Suprapubic skin (tissue), 4 donors: Measurements from ENCODE around the gene CYP26B1. TPM values are rescaled to one million over a fixed set of nuclear protein-coding genes. Genes with fewer than 3 reads are reported as not detected.

Experiments used
- DNase-seq, 2 donors: peaks; one replicate each; pipeline ENCODE4 v3.0.0-alpha.2; 2019; ENCODE audit warnings: low spot score in 2 of 2
- H3K27ac ChIP-seq: fragments of 200-600 bp; sonication (generic); one replicate; pipeline ENCODE4 v1.5.1; 2019
- H3K27me3 ChIP-seq: fragments of 200-600 bp; sonication (generic); one replicate; pipeline ENCODE4 v1.5.1; 2019
- H3K36me3 ChIP-seq: fragments of 200-600 bp; sonication (generic); one replicate; pipeline ENCODE4 v1.5.1; 2019
- H3K4me1 ChIP-seq: fragments of 200-600 bp; sonication (generic); one replicate; pipeline ENCODE4 v1.5.1; 2019
- H3K4me3 ChIP-seq: fragments of 200-600 bp; sonication (generic); one replicate; pipeline ENCODE4 v1.5.1; 2019; ENCODE audit warnings: mild to moderate bottlenecking
- H3K9me3 ChIP-seq: fragments of 200-600 bp; sonication (generic); one replicate; pipeline ENCODE4 v1.5.1; 2019
- CTCF ChIP-seq, 2 donors: fragments of 200-600 bp in 1 of 2; fragments of 450-650 bp in 1 of 2; sonication (generic) in 1 of 2; IDR thresholded peaks; one replicate each; pipeline ENCODE4 v1.5.1; 2016 to 2019; ENCODE audit warnings: antibody characterized with exemption in 2 of 2, mild to moderate bottlenecking in 1 of 2, moderate library complexity in 1 of 2
- EP300 ChIP-seq: sonication (generic); formaldehyde crosslinking; IDR thresholded peaks from one replicate; pipeline ENCODE4 v1.6.1; 2017; ENCODE audit warnings: antibody characterized with exemption
- POLR2A ChIP-seq, 2 donors: fragments of 450-650 bp; IDR thresholded peaks; one replicate each; pipeline ENCODE4 v1.6.1; 2017; ENCODE audit warnings: antibody characterized with exemption in 2 of 2, mild to moderate bottlenecking in 2 of 2, moderate library complexity in 2 of 2
- POLR2AphosphoS5 ChIP-seq, 3 donors: sonication (generic); formaldehyde crosslinking; IDR thresholded peaks; one replicate each; pipeline ENCODE4 v1.6.1; 2017; ENCODE audit warnings: antibody characterized with exemption in 3 of 3
- WGBS: methylation state at CpG from one replicate; pipeline ENCODE4 v1.1.5; 2018; 5-methylcytosine and 5-hydroxymethylcytosine counted together
- total RNA-seq, 4 donors: library from RNA; depleted of rRNA; stranded (reverse); fragments of >200 nt; gene quantifications; one replicate each; pipeline ENCODE4 v1.1.0, GENCODE V29; 2016

Gene CYP26B1
- total RNA-seq, 4 donors from 2014 or later: 53.3 to 83.3 (median 67.7) TPM

DNA sequence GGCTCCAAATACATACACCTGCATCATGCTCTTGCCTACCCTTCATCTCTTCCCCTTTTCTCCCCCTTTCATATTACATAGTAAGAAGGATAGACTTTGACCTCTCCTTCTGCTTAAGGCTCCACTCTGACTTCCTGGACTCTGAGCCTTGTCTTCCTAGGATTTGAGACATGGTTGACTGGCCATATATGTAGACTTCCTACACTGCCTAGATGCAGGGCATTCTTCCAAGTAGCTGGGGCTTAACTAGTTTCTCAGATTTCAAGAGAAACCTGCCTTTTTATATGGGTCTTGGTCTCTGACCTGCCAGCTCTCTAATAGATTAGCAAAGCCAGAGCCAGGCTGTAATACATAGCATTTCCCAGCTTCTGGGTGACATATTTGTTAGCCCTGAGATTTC lies 35.4 kb upstream of the CYP26B1 start:
- Histone ChIP-seq H3K4me3 (no peak overlapping the region), H3K36me3 (peaks cover 16% of the 10 kb centered on the region), H3K9me3 (no peaks in the 10 kb centered on the region), H3K27me3 (no peaks in the 10 kb centered on the region), H3K4me1 (no peaks in the 10 kb centered on the region), H3K27ac (no peak overlapping the region)
- TF ChIP-seq POLR2AphosphoS5 (IDR thresholded peaks at IDR 0.05) (no peak), POLR2A (IDR thresholded peaks at IDR 0.05) (no peak)
- DNase-seq: no peak

GRCh38 chr2:72182547-72182946 lies 34.9 kb upstream of the CYP26B1 start:
- no peak for DNase-seq
- 70% methylated on average over 4 of the region's 4 CpGs for WGBS
- no peaks in the 10 kb centered on the region for H3K27me3 ChIP-seq
- no peak overlapping the region for H3K27ac ChIP-seq
- H3K4me3 ChIP-seq: no peak overlapping the region
- no peaks in the 10 kb centered on the region for H3K4me1 ChIP-seq
- H3K36me3 ChIP-seq: peaks cover 21% of the 10 kb centered on the region
- TF ChIP-seq CTCF (IDR thresholded peaks at IDR 0.05) (no peak), POLR2A (IDR thresholded peaks at IDR 0.05) (no peak), POLR2AphosphoS5 (IDR thresholded peaks at IDR 0.05) (no peak), EP300 (no peak)
- no peaks in the 10 kb centered on the region for H3K9me3 ChIP-seq

DNA sequence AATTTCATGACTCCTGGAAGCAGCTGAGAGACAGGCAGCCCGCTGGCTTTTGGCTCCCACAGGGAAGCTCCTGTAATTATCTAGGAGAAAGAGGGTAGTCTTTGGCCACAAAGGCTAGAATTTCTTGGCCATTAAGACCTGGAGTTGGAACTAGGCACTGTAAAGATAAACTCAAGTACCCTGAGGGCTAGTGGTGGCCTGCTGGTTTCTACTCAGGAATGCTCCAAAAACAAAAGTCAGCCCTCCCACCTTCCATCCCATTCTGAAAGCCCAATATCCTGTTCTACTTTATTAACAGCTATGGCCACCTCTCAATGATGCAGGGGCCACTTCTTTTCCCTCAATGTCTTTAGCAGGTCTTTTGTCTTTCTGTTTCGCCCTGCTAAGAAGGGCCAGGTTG lies 34.0 kb upstream of the CYP26B1 start:
- 88% methylated on average over 2 of the region's 2 CpGs for WGBS
- no peak overlapping the region for H3K27ac ChIP-seq
- H3K9me3 ChIP-seq: no peaks in the 10 kb centered on the region
- H3K4me1 ChIP-seq: no peaks in the 10 kb centered on the region
- TF ChIP-seq CTCF (IDR thresholded peaks at IDR 0.05) (no peak), EP300 (no peak), POLR2A (IDR thresholded peaks at IDR 0.05) (no peak), POLR2AphosphoS5 (IDR thresholded peaks at IDR 0.05) (no peak)
- H3K4me3 ChIP-seq: no peak overlapping the region
- no peaks in the 10 kb centered on the region for H3K27me3 ChIP-seq
- no peak for DNase-seq
- H3K36me3 ChIP-seq: peaks cover 30% of the 10 kb centered on the region

- peaks cover 36% of the 10 kb centered on the region for H3K36me3 ChIP-seq
- 86% methylated on average over 1 of the region's 1 CpG for WGBS
- H3K27me3 ChIP-seq: no peaks in the 10 kb centered on the region
- no peak for DNase-seq
- H3K27ac ChIP-seq: no peak overlapping the region
- H3K4me1 ChIP-seq: no peaks in the 10 kb centered on the region
- H3K4me3 ChIP-seq: no peak overlapping the region
- no peaks in the 10 kb centered on the region for H3K9me3 ChIP-seq
- TF ChIP-seq POLR2A (IDR thresholded peaks at IDR 0.05): no peak
- no peak for TF ChIP-seq POLR2AphosphoS5 (IDR thresholded peaks at IDR 0.05)
These were observed 32.7 kb upstream of the CYP26B1 start for GRCh38 chr2:72180351-72180750.

DNA sequence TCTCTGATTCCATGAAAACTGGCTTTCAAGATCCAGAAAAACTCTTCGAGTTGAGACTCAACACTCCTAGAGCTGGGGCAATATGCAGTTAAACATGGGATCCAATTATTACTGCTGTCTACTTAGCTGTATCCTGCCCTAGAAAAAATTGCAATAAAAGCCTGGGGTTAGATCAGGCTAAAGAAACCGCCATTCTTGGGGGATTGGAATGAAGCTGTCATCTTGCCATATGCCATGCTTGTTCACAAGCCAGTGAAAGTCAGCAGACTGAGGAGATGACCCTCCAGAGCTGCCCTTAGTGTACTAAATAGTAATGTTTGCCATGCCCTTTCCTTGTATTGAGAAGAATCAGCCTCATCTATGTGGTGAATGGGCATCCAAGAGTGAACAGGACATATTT lies 30.9 kb upstream of the CYP26B1 start:
- Histone ChIP-seq H3K9me3 (no peaks in the 10 kb centered on the region), H3K27ac (no peak overlapping the region), H3K4me1 (no peaks in the 10 kb centered on the region), H3K4me3 (no peak overlapping the region), H3K36me3 (peaks cover 44% of the 10 kb centered on the region), H3K27me3 (no peaks in the 10 kb centered on the region)
- TF ChIP-seq POLR2AphosphoS5 (IDR thresholded peaks at IDR 0.05) (no peak), POLR2A (IDR thresholded peaks at IDR 0.05) (no peak), CTCF (IDR thresholded peaks at IDR 0.05) (no peak), EP300 (no peak)
- DNase-seq: no peak
- WGBS: 97% methylated on average over 2 of the region's 2 CpGs

GRCh38 chr2:72176281-72176680 lies 28.6 kb upstream of the CYP26B1 start:
- no peaks in the 10 kb centered on the region for H3K9me3 ChIP-seq
- H3K27ac ChIP-seq: no peak overlapping the region
- H3K4me1 ChIP-seq: no peaks in the 10 kb centered on the region
- H3K4me3 ChIP-seq: no peak overlapping the region
- peaks cover 44% of the 10 kb centered on the region for H3K36me3 ChIP-seq
- DNase-seq: no peak
- no peak for TF ChIP-seq POLR2A (IDR thresholded peaks at IDR 0.05)
- TF ChIP-seq POLR2AphosphoS5 (IDR thresholded peaks at IDR 0.05): no peak
- TF ChIP-seq CTCF (IDR thresholded peaks at IDR 0.05): no peak
- no peak for TF ChIP-seq EP300
- no peaks in the 10 kb centered on the region for H3K27me3 ChIP-seq
- WGBS: 64% methylated on average over 1 of the region's 1 CpG
